ENCODE measurements around the gene UVSSA.

UVSSA gene

GRCh38 chr4:1325681-1326635 lies 21.1 kb upstream of the UVSSA start:
- Histone ChIP-seq H3K27me3 (ENCODE audit: control insufficient read depth in 1 of 2, insufficient read depth in 2 of 2, low read length in 2 of 2) (no peaks in the 10 kb centered on the region), H3K4me1 (ENCODE audit: control insufficient read depth in 1 of 2, insufficient read depth in 2 of 2, low read length in 2 of 2) (no peaks in the 10 kb centered on the region), H3K36me3 (ENCODE audit: control insufficient read depth in 1 of 2, insufficient read depth in 2 of 2, low read length in 2 of 2) (peaks cover 23 to 86% of the 10 kb centered on the region in 2 donors), H3K27ac (ENCODE audit: low read depth, low read length) (no peak overlapping the region), H3K9ac (ENCODE audit: low read depth in 1 of 2, low read length in 2 of 2) (no peak overlapping the region), H3K9me3 (ENCODE audit: control insufficient read depth in 1 of 2, low read length in 2 of 2) (no peaks in the 10 kb centered on the region), H3K4me3 (ENCODE audit: low read depth in 1 of 2, low read length in 2 of 2) (no peak overlapping the region)

- H3K27me3 ChIP-seq (ENCODE audit: control insufficient read depth in 1 of 2, insufficient read depth in 2 of 2, low read length in 2 of 2) = no peaks in the 10 kb centered on the region
- no peak overlapping the region for H3K9ac ChIP-seq (ENCODE audit: low read depth in 1 of 2, low read length in 2 of 2)
- no peaks in the 10 kb centered on the region for H3K4me1 ChIP-seq (ENCODE audit: control insufficient read depth in 1 of 2, insufficient read depth in 2 of 2, low read length in 2 of 2)
- H3K27ac ChIP-seq (ENCODE audit: low read depth, low read length) = no peak overlapping the region
- H3K4me3 ChIP-seq (ENCODE audit: low read depth in 1 of 2, low read length in 2 of 2) = no peak overlapping the region
- H3K9me3 ChIP-seq (ENCODE audit: control insufficient read depth in 1 of 2, low read length in 2 of 2) = no peaks in the 10 kb centered on the region
- peaks cover 27 to 89% of the 10 kb centered on the region in 2 donors for H3K36me3 ChIP-seq (ENCODE audit: control insufficient read depth in 1 of 2, insufficient read depth in 2 of 2, low read length in 2 of 2)
These were observed 20.1 kb upstream of the UVSSA start for GRCh38 chr4:1326751-1327525.

- Histone ChIP-seq H3K9ac (ENCODE audit: low read depth in 1 of 2, low read length in 2 of 2) (no peak overlapping the region), H3K27ac (ENCODE audit: low read depth, low read length) (no peak overlapping the region), H3K9me3 (ENCODE audit: control insufficient read depth in 1 of 2, low read length in 2 of 2) (no peaks in the 10 kb centered on the region), H3K27me3 (ENCODE audit: control insufficient read depth in 1 of 2, insufficient read depth in 2 of 2, low read length in 2 of 2) (no peaks in the 10 kb centered on the region), H3K36me3 (ENCODE audit: control insufficient read depth in 1 of 2, insufficient read depth in 2 of 2, low read length in 2 of 2) (peaks cover 23 to 89% of the 10 kb centered on the region in 2 donors), H3K4me3 (ENCODE audit: low read depth in 1 of 2, low read length in 2 of 2) (no peak overlapping the region), H3K4me1 (ENCODE audit: control insufficient read depth in 1 of 2, insufficient read depth in 2 of 2, low read length in 2 of 2) (no peaks in the 10 kb centered on the region)
These were observed 19.3 kb upstream of the UVSSA start for GRCh38 chr4:1327526-1328266.

GRCh38 chr4:1328267-1329155 lies 18.5 kb upstream of the UVSSA start:
- Histone ChIP-seq H3K4me3 (ENCODE audit: low read depth in 1 of 2, low read length in 2 of 2) (no peak overlapping the region), H3K9me3 (ENCODE audit: control insufficient read depth in 1 of 2, low read length in 2 of 2) (no peaks in the 10 kb centered on the region), H3K27me3 (ENCODE audit: control insufficient read depth in 1 of 2, insufficient read depth in 2 of 2, low read length in 2 of 2) (no peaks in the 10 kb centered on the region), H3K4me1 (ENCODE audit: control insufficient read depth in 1 of 2, insufficient read depth in 2 of 2, low read length in 2 of 2) (no peaks in the 10 kb centered on the region), H3K36me3 (ENCODE audit: control insufficient read depth in 1 of 2, insufficient read depth in 2 of 2, low read length in 2 of 2) (peaks cover 20 to 92% of the 10 kb centered on the region in 2 donors), H3K27ac (ENCODE audit: low read depth, low read length) (no peak overlapping the region), H3K9ac (ENCODE audit: low read depth in 1 of 2, low read length in 2 of 2) (no peak overlapping the region)

- no peaks in the 10 kb centered on the region for H3K9me3 ChIP-seq (ENCODE audit: control insufficient read depth in 1 of 2, low read length in 2 of 2)
- H3K4me3 ChIP-seq (ENCODE audit: low read depth in 1 of 2, low read length in 2 of 2) = no peak overlapping the region
- no peaks in the 10 kb centered on the region for H3K27me3 ChIP-seq (ENCODE audit: control insufficient read depth in 1 of 2, insufficient read depth in 2 of 2, low read length in 2 of 2)
- H3K4me1 ChIP-seq (ENCODE audit: control insufficient read depth in 1 of 2, insufficient read depth in 2 of 2, low read length in 2 of 2) = no peaks in the 10 kb centered on the region
- no peak overlapping the region for H3K27ac ChIP-seq (ENCODE audit: low read depth, low read length)
- peaks cover 23 to 87% of the 10 kb centered on the region in 2 donors for H3K36me3 ChIP-seq (ENCODE audit: control insufficient read depth in 1 of 2, insufficient read depth in 2 of 2, low read length in 2 of 2)
- H3K9ac ChIP-seq (ENCODE audit: low read depth in 1 of 2, low read length in 2 of 2) = no peak overlapping the region
These were observed 17.3 kb upstream of the UVSSA start for GRCh38 chr4:1329408-1330371.

GRCh38 chr4:1330761-1331590 lies 16.0 kb upstream of the UVSSA start:
- Histone ChIP-seq H3K27ac (ENCODE audit: low read depth, low read length) (no peak overlapping the region), H3K36me3 (ENCODE audit: control insufficient read depth in 1 of 2, insufficient read depth in 2 of 2, low read length in 2 of 2) (peaks cover 19 to 82% of the 10 kb centered on the region in 2 donors), H3K4me3 (ENCODE audit: low read depth in 1 of 2, low read length in 2 of 2) (peak overlapping the region in 1 of 2 donors; percentile 16), H3K9me3 (ENCODE audit: control insufficient read depth in 1 of 2, low read length in 2 of 2) (no peaks in the 10 kb centered on the region), H3K9ac (ENCODE audit: low read depth in 1 of 2, low read length in 2 of 2) (no peak overlapping the region), H3K4me1 (ENCODE audit: control insufficient read depth in 1 of 2, insufficient read depth in 2 of 2, low read length in 2 of 2) (no peaks in the 10 kb centered on the region), H3K27me3 (ENCODE audit: control insufficient read depth in 1 of 2, insufficient read depth in 2 of 2, low read length in 2 of 2) (no peaks in the 10 kb centered on the region)

GRCh38 chr4:1331591-1332353 lies 15.2 kb upstream of the UVSSA start:
- no peaks in the 10 kb centered on the region for H3K4me1 ChIP-seq (ENCODE audit: control insufficient read depth in 1 of 2, insufficient read depth in 2 of 2, low read length in 2 of 2)
- H3K9ac ChIP-seq (ENCODE audit: low read depth in 1 of 2, low read length in 2 of 2) = no peak overlapping the region
- peaks cover 24 to 82% of the 10 kb centered on the region in 2 donors for H3K36me3 ChIP-seq (ENCODE audit: control insufficient read depth in 1 of 2, insufficient read depth in 2 of 2, low read length in 2 of 2)

GRCh38 chr4:1332686-1333085 lies 14.3 kb upstream of the UVSSA start:
- Histone ChIP-seq H3K9ac (ENCODE audit: low read depth in 1 of 2, low read length in 2 of 2) (no peak overlapping the region), H3K9me3 (ENCODE audit: control insufficient read depth in 1 of 2, low read length in 2 of 2) (no peaks in the 10 kb centered on the region), H3K27ac (ENCODE audit: low read depth, low read length) (no peak overlapping the region), H3K27me3 (ENCODE audit: control insufficient read depth in 1 of 2, insufficient read depth in 2 of 2, low read length in 2 of 2) (no peaks in the 10 kb centered on the region), H3K36me3 (ENCODE audit: control insufficient read depth in 1 of 2, insufficient read depth in 2 of 2, low read length in 2 of 2) (peaks cover 33 to 82% of the 10 kb centered on the region in 2 donors), H3K4me3 (ENCODE audit: low read depth in 1 of 2, low read length in 2 of 2) (no peak overlapping the region), H3K4me1 (ENCODE audit: control insufficient read depth in 1 of 2, insufficient read depth in 2 of 2, low read length in 2 of 2) (no peaks in the 10 kb centered on the region)

More at GRCh38 chr4:1331591-1332353, 15.2 kb upstream of the UVSSA start:
- H3K9me3 ChIP-seq (ENCODE audit: control insufficient read depth in 1 of 2, low read length in 2 of 2) = no peaks in the 10 kb centered on the region
- H3K27ac ChIP-seq (ENCODE audit: low read depth, low read length) = no peak overlapping the region
- H3K4me3 ChIP-seq (ENCODE audit: low read depth in 1 of 2, low read length in 2 of 2) = peak overlapping the region in 1 of 2 donors; percentile 16
- H3K27me3 ChIP-seq (ENCODE audit: control insufficient read depth in 1 of 2, insufficient read depth in 2 of 2, low read length in 2 of 2) = no peaks in the 10 kb centered on the region

All from duodenal mucosa (tissue), 2 donors.